DMS114 treated with DMSO at 0.1 percent for 48 hours (cell line): Measurements from ENCODE around the gene CHN1.

Experiments
- DNase-seq: peaks from one replicate; lab custom pipeline; 2025; ENCODE audit not compliant: unreplicated experiment; lab: John Stamatoyannopoulos, UW

The CHN1 gene

DNA sequence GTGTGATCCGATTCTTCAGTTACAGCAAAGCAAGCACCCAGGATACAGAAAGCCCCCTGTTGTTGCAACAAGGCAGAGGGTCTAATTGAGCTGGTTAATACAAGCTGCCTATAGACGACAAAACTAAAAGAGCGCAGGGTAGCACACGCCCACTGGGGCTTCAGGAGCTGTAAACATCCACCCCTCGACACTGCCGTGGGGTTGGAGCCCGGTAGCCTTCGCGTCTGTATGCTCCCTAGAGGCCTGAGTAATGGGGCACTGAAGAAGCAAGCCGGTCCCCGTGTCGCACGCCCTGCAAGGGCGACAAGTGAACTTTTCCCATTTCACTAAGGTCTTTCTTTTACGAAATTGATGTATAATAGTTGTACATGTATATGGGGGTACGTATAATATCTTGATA is 216.2 kb downstream of the CHN1 start:
- no peak for DNase-seq

DNA sequence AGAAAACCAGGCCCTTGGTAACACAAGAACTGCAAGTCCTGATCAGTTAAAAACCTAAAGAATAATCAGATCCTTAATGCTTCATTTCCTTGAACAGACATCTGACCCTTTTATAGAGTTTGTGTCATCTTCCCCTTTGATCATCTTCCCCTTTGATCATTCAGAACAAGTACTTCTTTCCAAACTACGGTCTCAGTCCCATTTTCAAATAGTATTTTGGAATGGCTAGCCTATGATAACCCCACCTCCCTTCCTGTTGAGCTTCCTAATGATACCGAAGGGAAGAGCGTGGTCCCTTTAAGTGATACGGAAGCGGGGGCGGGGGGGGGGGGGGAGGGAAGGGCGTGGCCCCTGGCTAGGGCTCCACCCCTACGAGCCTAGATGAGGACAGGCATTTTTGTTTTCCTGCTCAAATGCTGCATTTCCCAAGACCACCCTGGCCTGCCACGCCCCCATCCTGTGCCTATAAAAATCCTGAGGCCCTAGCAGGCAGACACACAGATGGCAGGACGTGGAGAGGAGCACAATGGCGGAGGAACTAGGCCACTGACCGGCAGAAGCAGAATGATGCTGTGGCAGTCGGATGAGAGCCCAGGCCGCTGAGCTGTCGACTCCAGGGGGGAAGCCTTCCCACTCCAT is 216.8 kb downstream of the CHN1 start:
- no peak for DNase-seq

DNA sequence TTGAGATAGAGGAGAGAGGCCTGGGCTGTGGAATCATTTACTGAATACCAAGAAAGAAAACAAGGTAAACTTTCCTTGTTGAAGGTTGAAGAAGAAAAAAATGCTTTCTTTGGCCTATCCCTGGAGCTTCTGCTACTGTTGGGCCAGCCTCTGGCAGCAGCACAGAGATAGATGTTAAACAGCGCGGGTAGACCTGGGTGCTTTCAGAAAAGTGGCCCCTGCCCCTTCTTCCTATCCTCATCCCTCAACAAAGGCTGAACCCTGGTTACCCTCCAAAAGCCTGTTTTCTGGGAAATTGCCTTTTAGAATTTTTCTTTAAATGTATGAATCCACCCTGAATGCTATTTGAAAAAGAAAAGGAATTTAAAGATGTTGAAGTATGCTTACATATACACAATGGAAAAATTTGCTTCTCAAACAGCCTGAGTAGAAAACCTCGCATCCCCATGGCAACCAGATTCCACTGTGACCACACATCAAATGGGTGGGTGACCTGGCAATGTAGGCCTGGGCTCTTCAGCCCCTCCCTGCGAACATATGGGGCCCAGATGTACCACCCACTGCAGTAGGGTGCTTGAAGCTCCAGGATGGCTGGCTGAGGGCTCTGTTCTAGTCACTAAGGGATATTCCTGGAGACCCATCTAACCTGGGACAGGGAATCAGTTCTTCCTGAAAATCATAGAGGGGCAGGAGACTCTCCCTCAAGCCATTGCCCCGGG is 217.5 kb downstream of the CHN1 start:
- DNase-seq = no peak

DNA sequence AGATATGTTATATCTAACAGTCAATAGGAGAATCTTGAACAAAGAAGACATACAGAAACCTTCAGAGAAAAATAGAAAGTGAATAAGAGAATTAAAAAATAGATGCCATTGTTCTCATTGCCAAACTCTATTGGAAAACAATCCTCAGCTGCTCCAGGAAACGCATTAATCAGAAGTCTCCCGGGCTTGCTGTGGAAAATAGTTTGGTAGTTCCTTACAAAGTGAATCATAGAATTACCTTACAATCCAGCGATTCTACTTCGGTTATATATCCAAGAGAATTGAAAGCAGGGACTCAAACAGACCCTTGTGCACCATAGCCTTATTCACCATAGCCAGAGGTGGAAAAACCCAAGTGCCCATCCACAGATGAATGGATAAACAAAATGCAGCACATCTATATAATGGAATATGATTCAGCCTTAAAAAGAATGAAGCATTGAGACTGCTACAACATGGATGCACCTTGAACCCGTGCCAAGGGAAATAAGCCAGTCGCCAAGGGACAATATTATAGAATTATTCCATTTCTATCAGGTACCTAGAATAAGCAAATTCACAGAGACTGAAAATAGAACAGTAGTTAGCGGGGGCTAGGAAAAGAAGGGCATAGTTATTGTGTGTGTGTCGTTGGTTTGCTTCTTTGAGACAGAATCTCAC is 219.0 kb downstream of the CHN1 start:
- no peak for DNase-seq

DNA sequence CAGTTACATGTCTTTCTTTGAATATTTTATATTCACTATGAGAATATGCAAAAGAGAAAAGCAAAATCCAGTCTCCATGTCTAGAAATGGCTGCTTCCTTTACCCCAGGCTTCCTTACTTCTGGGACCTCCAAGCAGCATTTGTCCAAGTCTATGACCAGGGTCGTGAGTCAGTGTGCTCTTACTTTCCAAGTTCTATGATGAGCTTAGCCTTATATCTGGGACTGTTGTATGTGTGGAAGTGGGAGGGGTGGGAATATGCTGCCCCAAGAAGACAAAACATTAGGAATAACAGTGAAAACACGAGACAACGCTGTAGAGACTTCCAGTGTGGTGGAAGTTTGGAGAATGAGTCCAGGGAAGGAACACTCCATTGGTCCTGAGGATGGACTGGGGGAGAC is 219.7 kb downstream of the CHN1 start:
- DNase-seq = no peak

DNA sequence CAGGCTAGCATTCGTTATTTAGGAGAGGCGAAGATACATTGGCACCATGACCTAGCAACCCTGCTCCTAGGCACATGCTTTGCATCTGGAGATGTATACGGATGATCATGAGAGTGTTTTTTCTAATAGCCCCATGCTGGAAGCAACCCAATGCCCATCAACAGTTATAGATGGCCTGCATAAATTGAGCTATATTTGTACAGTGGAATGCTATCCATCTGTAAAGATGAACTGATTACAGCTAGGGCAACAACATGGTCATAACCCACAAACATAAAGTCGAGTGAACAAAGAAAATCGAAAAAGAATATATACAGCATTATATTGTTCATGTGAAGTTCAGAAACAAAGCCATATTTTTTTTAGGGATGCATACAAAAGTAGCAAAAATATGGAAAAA is 220.3 kb downstream of the CHN1 start:
- no peak for DNase-seq

DNA sequence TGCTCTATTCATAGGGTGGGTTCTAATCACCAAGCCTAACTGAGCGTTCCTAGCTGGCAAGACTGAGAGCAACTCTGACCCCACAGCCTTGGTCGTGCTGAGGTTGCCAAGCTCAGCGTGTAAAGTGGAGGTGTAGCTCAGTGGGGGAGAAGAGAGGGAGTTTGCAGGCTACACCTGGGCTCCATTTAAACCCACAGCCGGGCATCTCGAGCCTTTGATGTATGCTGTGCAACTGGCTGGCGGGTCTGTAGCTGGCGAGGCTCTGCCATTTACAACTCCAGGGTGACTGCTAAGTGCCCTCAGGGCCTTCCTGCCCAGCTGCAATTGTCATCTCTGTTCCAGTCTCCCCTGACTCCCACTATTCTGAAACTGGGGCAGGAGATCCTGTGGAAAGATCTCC is 220.9 kb downstream of the CHN1 start:
- DNase-seq = no peak

DNA sequence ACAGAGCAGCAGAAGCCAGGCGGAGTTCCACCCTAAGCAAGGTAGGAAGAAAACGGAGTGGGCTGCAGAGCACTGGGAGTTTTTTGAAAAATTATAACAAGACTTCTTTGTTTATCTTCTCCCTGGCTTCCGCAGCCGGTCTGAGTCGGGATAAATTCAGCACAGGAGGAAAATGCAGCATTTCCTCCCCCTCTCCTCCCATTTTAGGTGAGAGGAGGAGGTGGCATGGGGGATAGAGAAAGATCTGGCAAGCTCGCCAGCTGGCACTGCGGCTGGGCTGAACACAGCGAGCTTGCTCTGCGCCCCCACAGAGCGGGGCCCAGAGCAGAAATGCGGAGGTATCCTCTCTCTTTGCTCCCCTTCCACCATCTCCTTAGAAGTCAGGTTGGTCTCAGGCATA is 223.2 kb downstream of the CHN1 start:
- no peak for DNase-seq

DNA sequence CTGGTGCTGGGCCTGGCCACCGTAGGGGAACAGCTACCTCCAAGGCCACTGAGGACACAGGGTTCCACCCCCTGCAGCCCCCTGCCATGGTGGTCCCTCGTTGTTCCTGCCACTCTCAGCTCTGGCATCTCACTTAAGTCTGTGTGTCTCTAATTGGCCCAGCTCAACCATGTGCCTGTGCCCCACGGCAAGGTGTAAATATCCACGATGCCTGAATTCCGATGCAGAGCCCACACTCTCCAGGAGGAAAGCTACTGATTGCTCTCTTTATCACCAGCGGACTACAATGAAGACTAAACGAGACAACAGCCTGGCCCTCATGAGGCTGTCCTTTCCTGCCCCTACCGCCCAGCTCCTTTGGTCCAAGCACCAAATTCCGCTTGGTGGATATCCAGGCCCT is 223.9 kb downstream of the CHN1 start:
- no peak for DNase-seq

DNA sequence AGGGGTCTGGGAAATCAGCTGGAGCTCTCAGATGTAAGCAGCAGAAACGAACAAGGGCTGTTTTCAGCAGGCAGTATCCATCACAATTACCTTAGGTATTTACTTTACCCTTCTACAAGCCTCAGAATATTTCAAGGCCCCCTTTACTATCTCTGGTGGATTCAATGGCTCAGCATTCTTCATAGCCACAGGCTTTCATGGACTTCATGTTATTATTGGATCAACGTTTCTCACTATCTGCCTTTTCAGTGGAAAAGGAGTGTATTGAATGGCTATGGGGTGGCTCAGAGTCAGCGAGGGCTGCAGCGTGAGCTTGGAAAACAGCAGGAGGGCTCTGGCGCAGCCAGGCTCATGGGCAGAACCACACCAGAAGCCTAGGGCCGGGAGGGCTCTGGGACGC is 224.3 kb downstream of the CHN1 start:
- no peak for DNase-seq

DNA sequence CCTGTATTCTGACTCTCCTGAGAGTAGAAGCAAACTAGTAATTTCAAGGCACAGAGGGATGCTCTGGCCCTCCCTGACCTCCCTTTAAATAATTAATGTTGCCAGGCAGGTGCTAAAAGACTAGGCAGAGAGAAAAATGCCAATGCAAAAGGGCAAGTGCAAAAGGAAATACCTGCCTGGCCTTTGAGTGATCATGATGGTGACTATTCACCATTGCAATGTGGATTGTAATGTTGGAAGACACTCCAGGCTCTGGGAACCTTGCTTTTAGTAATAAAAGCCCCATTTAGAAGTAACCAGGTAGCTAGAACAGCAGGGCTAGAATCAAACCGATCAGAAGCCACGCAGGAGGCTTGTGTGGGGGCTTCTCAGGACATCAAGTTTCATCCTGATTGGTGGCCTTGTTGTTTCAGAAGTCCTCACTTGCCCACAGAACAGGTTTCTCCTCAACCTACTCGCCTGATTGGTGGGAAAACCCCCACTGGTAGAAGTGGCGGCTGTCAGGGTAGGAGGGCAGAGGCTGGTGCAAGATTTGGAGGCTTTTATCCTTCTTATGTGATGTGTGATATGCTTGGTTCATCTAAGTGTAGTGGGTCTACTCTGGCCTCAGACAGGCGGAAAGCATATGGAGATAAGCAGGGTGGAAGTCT is 224.9 kb downstream of the CHN1 start:
- no peak for DNase-seq

DNA sequence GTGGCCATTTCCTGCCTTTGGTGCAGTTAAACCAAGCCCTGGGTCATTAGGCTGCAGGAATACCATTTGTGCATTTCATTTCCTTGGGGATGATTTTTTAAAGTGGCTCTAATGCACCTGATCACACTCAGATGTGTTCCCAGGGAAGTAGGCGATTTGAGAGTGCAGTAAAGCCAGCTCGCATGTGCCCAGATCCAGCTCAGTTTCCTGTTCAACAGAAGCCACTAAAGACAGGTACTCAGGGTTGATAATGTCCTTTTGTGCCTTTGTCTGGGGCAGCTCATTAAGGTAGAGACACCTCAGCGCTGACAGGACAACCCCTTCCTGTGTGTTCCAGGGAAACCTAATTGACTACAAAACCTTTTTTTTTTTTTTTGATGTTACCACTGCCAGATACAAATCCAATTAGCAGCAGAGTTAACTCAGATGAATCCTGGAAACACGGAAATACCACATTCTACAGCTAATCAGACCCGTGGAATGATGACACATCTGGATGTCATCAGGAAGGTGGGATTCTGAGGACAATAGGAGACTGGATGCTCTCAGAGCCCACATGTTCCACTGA is 225.7 kb downstream of the CHN1 start:
- no peak for DNase-seq

DNA sequence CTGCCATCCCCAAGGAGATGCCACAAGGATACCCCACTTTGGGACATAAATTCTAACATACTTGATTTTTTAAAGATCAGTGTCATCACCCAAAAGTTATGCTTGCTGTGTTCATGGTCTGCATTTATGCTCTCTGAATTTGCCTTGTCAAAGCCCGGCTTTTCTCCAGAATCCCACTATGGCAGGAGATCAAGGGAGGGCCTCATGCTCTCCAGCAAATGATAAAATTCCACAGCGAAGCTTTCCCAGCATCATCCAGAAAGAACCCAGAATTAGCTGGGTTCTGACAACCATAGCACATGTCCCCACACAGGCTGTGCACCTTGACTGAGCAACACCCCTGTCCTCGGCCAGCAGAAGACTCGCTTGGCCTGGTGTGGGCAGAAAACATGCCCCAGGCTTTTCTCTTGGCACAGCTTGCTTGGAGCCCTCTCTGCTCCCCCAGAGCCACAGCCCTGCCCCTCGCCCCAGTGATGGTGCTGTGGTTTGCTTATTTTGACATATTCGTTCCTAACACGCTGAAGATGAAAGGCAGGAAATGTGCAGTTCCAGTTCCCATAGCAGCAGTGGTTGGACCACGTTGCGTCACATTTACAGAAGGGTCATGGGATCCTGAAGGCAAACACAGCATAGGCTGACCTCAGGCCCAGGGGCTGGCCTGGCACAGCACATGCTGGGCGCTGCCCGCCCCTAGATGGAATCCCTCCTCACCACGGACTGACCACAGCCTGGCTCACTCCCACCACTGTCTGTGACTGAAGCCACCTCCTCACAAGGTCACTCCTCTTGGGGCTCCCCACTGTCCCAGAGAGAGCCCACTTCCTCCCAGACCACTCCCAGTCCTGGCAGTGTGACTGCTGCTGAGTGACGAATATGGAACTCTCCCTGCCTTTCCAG is 226.8 kb downstream of the CHN1 start:
- DNase-seq = no peak

DNA sequence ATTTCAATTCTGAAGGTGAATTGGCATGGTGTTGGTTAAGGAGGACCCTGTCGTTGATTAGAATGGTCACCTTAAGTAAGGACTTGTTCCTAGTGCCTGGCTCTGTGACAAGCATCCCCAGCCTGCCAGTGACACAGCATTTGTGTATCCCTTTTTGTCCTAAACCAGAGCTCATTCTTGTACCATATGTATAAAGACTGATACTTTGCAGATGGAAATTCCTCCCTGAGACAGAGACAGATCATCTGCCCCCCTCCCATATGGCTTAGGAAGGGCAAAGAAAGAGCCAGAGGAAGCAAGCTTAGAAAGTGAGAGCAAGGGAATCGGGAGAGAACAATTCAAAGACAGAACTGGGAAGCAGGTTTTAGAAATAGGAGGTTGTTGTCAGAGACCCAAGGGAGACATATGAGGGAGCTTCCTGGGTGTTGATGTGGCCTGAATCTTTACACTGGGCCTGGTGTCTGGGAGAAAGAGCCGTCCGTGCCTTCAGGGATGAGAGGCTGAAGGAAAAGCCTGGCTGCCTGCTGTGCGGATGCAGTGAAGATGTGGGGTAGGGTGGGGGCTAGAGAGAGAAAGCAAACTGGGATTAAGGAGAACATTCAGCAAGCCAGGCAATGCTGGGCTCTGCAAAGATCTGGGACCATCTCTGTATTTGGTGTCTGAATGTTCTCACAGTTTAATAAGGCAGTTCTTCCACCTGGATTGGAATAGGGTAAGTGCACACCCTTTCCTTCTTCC is 227.7 kb downstream of the CHN1 start:
- DNase-seq = no peak

DNA sequence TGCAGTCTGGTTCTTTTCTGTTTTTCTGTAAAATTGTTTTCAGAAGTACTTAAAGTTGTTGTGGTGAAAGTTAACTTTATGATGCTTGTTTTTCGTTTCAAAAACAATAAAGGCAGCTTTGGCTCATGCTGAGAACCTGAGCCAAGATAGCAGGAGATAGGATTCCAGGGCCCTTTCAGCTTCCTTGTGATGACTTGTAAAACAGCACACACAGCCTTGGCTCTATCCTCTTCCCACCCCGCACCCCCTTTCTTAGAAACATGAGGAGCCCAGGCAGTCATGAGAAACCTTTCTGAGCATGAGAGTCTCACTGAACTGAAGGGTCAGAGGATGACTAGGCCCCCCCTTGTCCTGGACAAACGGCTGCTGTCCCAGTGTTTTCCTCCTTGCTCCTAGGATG is 228.5 kb downstream of the CHN1 start:
- DNase-seq = no peak

DNA sequence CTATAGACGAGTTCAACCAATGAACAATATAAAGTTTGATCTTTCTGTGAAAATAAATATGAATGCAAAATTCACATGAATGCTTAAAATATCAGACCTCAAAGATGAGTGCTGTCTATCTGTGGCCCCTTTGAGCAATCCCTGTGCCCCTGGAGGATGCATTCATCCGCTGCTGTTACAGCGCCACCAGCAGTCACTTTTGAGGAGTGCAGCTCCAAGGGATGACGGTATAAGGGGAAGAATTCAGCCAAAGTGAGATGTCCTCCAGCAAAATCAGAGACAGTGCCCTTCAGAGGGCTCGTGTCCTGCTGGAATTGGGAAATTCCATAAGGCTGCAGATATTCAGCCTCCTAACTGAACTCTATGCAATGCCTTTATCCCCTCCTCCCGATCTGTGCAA is 229.0 kb downstream of the CHN1 start:
- DNase-seq = no peak

DNA sequence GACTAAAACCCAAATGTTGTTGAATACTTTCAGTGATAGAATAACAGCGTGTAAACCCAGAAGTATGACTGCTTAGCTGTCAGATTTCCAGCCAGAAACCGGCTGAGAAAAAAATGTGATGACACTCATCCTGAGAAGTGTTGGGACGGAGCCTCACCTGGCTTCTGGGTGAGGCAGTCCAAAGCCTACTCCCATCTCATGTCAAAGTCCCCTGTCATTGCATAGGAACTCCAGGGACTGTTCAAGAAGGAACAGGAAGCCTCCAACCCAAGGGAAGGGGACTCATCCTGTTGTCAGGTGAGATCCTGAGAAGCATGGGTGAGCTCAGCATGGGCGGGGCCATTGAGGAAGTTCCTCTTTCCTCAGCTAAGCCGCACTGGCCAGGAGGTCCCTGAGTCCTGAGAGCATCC is 229.6 kb downstream of the CHN1 start:
- DNase-seq = no peak

DNA sequence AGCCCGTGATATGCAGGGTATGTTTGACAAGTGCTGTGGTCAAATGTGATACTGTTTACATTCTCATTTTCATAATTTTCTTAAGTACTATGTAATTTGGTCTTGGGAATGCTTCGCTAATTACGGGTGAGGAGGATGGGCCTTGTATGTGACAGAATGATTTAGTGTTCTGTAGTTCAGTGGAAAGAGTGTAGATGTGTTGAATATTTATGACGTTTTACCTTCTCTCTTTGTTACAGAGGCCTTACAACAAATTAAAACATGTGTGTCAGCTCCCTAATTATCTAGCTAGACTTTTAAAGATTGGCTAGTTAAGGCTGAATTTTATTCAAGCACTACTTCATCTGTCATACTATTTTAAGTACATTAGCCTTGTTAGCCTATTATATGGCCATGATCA is 230.3 kb downstream of the CHN1 start:
- DNase-seq = no peak

DNA sequence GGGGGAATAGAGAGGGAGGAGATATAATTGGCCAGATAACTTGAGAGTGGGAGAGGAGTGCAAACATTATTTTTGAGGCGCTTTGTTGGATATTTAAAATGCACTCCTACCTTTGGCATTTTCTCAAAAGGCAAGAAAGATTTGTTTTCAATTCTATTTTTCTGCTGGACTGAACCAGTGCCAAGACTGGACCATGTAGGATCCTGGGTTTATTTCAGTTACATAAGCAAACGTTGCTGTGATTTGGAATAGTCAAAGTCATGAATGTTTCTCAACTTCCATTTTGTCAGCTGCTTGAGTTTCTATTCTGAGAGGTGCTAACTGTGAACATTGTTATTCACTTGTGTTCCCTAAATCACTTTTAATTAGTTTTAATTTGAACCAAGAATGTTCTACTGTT is 232.0 kb downstream of the CHN1 start:
- DNase-seq = no peak

DNA sequence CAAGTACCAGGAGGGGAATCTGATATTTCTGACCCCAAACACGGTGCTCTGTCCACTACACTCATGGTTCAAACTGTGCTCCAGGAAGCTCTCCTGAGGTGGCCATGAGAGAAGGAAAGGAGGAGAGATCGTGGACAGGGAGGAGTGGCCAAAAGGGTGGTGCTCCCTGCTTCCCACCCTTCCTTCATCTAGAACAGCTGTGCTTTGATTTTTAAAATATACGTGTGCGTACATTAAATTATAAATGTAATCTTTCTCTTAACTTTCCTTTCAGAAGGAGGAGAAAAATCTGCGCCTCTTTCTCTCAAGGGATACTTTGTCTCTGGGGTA is 232.7 kb downstream of the CHN1 start:
- no peak for DNase-seq
